ENCODE measurements around the gene EPDR1.

DNA sequence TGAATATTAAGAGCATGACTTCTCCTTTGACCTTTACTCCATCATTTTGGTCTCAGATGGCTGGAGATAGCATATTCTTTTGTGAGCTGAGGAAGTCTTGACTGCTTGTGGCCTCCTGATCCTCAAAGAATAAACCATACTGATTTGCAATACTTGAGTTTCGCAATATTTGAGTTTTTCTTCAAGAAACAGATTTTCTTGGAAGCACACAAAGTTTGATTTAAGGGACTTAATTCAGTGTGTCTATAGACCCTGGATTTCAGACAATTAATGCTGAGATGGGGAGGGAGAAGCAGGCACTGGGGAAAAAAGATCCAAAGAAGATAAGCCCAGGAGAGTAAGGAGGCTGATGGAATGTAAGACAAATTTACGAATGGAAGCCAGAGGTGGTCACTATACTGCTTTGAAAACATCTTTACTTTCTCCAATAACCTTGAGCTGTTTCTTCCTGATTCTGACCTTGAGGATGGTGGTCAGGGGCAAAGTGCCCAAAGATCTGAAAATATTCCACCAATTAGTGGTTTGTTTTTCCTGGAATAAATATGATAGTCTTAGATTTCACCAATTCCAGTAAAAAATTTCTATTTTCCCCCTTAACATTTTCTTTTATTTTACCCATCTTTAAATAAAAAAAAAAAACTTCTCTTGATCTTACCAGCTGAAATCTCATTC, 7.5 kb downstream of the EPDR1 start:
- TF ChIP-seq CTCF (conservative IDR thresholded peaks at IDR 0.05; ENCODE audit: low read length) (no peak), EZH2phosphoT487 (IDR thresholded peaks at IDR 0.05; ENCODE audit: borderline replicate concordance) (no peak)

Measured in Loucy (cell line).